SU-DHL-6 (cell line): ENCODE measurements around the gene SNRPE.
A peak's percentile ranks its signal among the peaks of the same experiment; 100 is the strongest.

ENCODE experiments used
- H2AFZ ChIP-seq: fragments of 200-600 bp; sonication (generic); 2 replicates; pipeline ENCODE4 v1.6.1; 2014; ENCODE audit warnings: low read depth, mild to moderate bottlenecking, moderate library complexity, mixed read lengths, antibody characterized with exemption, low read length; ENCODE audit not compliant: severe bottlenecking
- H3F3A ChIP-seq: fragments of 200-600 bp; shearing (Covaris generic); 2 replicates; pipeline ENCODE4 v1.6.0; 2016; ENCODE audit warnings: antibody characterized with exemption, mild to moderate bottlenecking; ENCODE audit not compliant: insufficient read depth
- H3K27ac ChIP-seq: fragments of 200-600 bp; sonication (generic); 2 replicates; pipeline ENCODE4 v1.5.1; 2016; ENCODE audit warnings: low read depth, mild to moderate bottlenecking, low read length, moderate library complexity, mixed read lengths
- H3K27me3 ChIP-seq: fragments of 200-600 bp; sonication (generic), shearing (Covaris generic); 2 replicates; pipeline ENCODE4 v1.6.0; 2014; ENCODE audit warnings: mild to moderate bottlenecking, low read length
- H3K36me3 ChIP-seq: fragments of 200-600 bp; sonication (generic); 2 replicates; pipeline ENCODE4 v1.6.1; 2014; ENCODE audit warnings: mild to moderate bottlenecking, low read length, mixed read lengths
- H3K4me2 ChIP-seq: fragments of 300-600, 200-600 bp; shearing (Covaris generic), sonication (generic); 2 replicates; pipeline ENCODE4 v1.6.0; 2014; ENCODE audit warnings: low read length, low read depth, mild to moderate bottlenecking; ENCODE audit not compliant: poor library complexity, severe bottlenecking
- H3K4me3 ChIP-seq: fragments of 200-600 bp; sonication (generic); 2 replicates; pipeline ENCODE4 v1.5.1; 2014; ENCODE audit warnings: antibody characterized with exemption, low read length, mild to moderate bottlenecking, mixed read lengths; ENCODE audit not compliant: insufficient read depth, poor library complexity, severe bottlenecking
- H3K79me2 ChIP-seq: fragments of 200-600 bp; sonication (generic); 2 replicates; pipeline ENCODE4 v1.6.1; 2014; ENCODE audit warnings: mild to moderate bottlenecking, low read length, moderate library complexity; ENCODE audit not compliant: insufficient read depth
- H3K9ac ChIP-seq: fragments of 200-600 bp; sonication (generic); 2 replicates; pipeline ENCODE4 v1.7.0; 2014; ENCODE audit warnings: mild to moderate bottlenecking, low read length
- H3K9me2 ChIP-seq: fragments of 200-600 bp; sonication (generic); replicated peaks from 2 replicates; pipeline ENCODE4 v1.6.1; 2014; ENCODE audit warnings: low read length; ENCODE audit not compliant: insufficient read depth
- H3K9me3 ChIP-seq: fragments of 200-600 bp; sonication (generic); 2 replicates; pipeline ENCODE4 v1.6.1; 2014; ENCODE audit warnings: low read length, mixed read lengths; ENCODE audit not compliant: insufficient read depth
- H4K20me1 ChIP-seq: fragments of 200-600 bp; sonication (generic); 2 replicates; pipeline ENCODE4 v1.6.1; 2014; ENCODE audit warnings: low read depth, mild to moderate bottlenecking, antibody characterized with exemption, low read length, moderate library complexity, mixed read lengths
- CTCF ChIP-seq: fragments of 200-600 bp; sonication (generic); IDR thresholded peaks from one replicate; pipeline ENCODE4 v1.5.1; 2017; ENCODE audit warnings: antibody characterized with exemption, mild to moderate bottlenecking, low read length, moderate library complexity; ENCODE audit not compliant: insufficient read depth, poor library complexity, severe bottlenecking
- EZH2phosphoT487 ChIP-seq: fragments of 200-600 bp; sonication (generic), shearing (Covaris generic); conservative IDR thresholded peaks from 2 replicates; pipeline ENCODE4 v1.6.1; 2018; ENCODE audit warnings: mild to moderate bottlenecking, antibody characterized with exemption, low read length, moderate library complexity, mixed read lengths

SNRPE gene

GRCh38 chr1:203867802-203868201 is 6.4 kb downstream of the SNRPE start:
- Histone ChIP-seq H3K27ac (no peak overlapping the region), H3K79me2 (peaks cover 22% of the 10 kb centered on the region), H3K4me3 (no peak overlapping the region), H3K9me3 (no peaks in the 10 kb centered on the region), H3K36me3 (peaks cover 18% of the 10 kb centered on the region; the same call in 1 of the 2 replicates), H3K9me2 (no peaks in the 10 kb centered on the region), H4K20me1 (no peaks in the 10 kb centered on the region), H3F3A (0 out of 2 replicates have a peak, but pooled peaks cover 11% of the 10 kb centered on the region), H3K27me3 (no peaks in the 10 kb centered on the region), H3K4me2 (no peak overlapping the region), H2AFZ (no peak overlapping the region), H3K9ac (no peak overlapping the region)
- TF ChIP-seq EZH2phosphoT487 (no peak), CTCF (no peak)

GRCh38 chr1:203870245-203870644 is 8.8 kb downstream of the SNRPE start:
- H3F3A ChIP-seq: 0 out of 2 replicates have a peak, but pooled peaks cover 11% of the 10 kb centered on the region
- H3K9me3 ChIP-seq: no peaks in the 10 kb centered on the region
- no peak overlapping the region for H3K4me3 ChIP-seq
- H3K27me3 ChIP-seq: no peaks in the 10 kb centered on the region
- no peak overlapping the region for H2AFZ ChIP-seq
- no peak overlapping the region for H3K4me2 ChIP-seq
- H3K79me2 ChIP-seq: 0 out of 2 replicates have a peak, but pooled peaks cover 3% of the 10 kb centered on the region
- no peaks in the 10 kb centered on the region for H4K20me1 ChIP-seq
- no peak overlapping the region for H3K9ac ChIP-seq
- no peak for TF ChIP-seq EZH2phosphoT487
- TF ChIP-seq CTCF: no peak
- peaks cover 12% of the 10 kb centered on the region; the same call in 1 of the 2 replicates for H3K36me3 ChIP-seq
- H3K27ac ChIP-seq: no peak overlapping the region
- H3K9me2 ChIP-seq: no peaks in the 10 kb centered on the region

- Histone ChIP-seq H3K36me3 (peaks cover 4% of the 10 kb centered on the region; the same call in 1 of the 2 replicates), H3K9me3 (no peaks in the 10 kb centered on the region), H3K79me2 (no peaks in the 10 kb centered on the region), H3F3A (0 out of 2 replicates have a peak, but pooled peaks cover 11% of the 10 kb centered on the region), H3K27ac (no peak overlapping the region), H3K9ac (no peak overlapping the region), H4K20me1 (no peaks in the 10 kb centered on the region), H3K9me2 (no peaks in the 10 kb centered on the region), H3K4me2 (no peak overlapping the region), H3K4me3 (no peak overlapping the region), H3K27me3 (no peaks in the 10 kb centered on the region), H2AFZ (no peak overlapping the region)
- TF ChIP-seq EZH2phosphoT487: no peak
- peak; percentile 31 for TF ChIP-seq CTCF
These were observed 9.9 kb downstream of the SNRPE start for GRCh38 chr1:203871114-203871880.
